GM19193 (cell line): ENCODE data around the gene ZMAT3.

Experiments used
- POLR2A ChIP-seq: IDR thresholded peaks from 4 replicates; pipeline ENCODE4 v1.6.1; 2011; ENCODE audit not compliant: insufficient read depth, insufficient read length; ENCODE audit errors: extremely low read depth

ZMAT3 gene

DNA sequence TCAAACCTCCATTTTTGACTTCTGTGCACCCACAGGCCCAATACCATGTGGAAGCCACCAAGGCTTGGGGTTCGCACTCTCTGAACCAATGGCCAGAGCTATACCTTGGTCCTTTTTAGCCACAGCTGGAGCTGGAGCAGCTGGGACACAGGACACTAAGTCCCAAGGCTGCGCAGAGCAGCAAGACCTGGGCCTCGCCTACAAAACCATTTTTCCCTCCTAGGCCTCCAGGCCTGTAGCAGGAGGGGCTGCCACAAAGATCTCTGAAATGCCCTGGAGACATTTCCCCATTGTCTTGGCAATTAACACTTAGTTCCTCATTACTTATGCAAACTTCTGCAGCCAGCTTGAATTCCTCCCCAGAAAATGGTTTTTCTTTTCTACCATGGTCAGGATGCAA, 81.3 kb downstream of the ZMAT3 start:
- no peak for TF ChIP-seq POLR2A

DNA sequence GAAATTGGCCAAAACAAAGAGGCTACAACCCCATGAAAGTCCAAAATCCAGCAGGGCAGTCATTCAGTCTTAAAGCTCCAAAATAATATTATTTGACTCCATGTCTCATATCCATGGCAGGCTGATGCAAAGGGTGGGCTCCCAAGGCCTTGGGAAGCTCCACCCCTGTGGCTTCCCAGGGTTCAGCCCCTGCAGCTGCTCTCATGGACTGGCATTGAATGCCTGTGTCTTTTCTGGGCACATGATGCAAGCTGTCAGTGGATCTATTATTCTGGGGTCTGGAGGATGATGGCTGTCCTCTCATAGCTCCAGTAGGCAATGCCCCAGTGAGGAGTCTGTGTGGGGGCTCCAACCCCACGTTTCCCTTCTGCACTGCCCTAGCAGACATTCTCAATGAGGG, 81.8 kb downstream of the ZMAT3 start:
- TF ChIP-seq POLR2A, result no peak

DNA sequence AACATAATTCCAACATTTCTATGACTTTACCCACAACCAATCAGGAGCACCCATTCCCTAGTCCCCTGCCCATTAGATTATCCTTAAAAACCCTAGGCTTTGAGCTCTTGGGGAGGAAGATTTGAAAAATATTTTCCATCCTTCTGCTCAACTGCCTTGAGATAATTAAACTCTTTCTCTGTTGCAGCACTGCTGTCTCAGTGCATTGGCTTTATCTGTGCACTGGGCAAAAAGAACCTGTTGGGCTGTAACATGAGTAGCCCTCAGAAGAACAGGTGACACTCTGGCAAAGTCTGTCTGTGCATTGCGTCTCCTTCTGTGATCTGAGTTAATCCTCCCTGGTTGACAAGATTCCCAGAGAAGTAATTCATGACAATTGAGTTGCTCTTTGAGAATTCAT, 83.9 kb downstream of the ZMAT3 start:
- TF ChIP-seq POLR2A, result no peak

DNA sequence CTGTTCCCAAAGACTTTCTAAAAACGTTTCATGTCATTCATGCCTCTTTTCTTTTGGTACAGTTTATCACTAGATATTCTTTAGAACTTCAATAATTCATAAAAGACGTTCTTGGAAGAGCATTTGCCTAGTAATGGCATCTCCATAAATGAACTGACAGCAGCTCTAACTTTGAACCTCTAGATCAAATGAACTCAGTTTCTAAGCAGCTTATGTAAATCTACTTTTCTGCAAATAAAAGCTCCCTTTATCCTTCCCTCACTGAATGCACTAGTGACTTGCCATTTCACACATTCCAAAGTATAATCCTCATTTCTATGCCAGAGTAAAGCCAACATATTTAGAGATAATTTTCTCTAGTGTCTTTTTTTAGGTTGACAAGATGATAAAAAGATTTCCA, 85.2 kb downstream of the ZMAT3 start:
- no peak for TF ChIP-seq POLR2A

DNA sequence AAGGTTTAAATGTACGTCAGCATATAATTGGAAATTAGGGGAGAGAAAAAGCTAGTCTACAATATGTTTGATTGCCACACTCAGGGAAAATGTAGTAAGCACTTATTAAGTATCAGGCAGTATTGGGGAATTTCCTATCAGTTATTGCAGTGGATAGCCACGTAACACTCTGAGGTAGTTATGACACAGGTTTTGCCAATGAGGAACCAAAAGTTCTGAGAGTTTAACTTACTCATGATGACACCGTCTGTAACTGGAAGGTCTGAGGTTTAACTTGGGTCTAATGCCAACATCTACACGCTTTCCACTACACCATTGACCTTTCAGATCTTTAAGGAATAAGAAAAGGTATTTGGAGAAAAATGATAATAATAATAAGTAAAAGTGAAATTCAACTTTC, 89.5 kb downstream of the ZMAT3 start:
- no peak for TF ChIP-seq POLR2A

DNA sequence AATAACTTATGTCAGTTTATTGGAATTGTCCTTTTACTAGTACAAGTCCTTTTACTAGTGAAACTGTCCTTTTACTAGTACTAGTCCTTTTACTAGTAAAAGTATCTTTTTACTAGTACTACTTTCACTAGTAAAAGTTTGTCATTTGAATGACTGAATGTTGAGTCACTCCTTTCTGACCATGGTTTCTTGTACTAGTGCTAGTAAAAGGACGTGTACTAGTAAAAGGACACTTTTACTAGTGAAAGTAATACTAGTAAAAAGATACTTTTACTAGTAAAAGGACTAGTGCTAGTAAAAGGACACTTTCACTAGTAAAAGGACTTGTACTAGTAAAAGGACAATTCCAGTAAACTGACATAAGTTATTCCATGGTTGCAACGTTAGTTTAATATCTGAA, 96.3 kb downstream of the ZMAT3 start:
- no peak for TF ChIP-seq POLR2A

DNA sequence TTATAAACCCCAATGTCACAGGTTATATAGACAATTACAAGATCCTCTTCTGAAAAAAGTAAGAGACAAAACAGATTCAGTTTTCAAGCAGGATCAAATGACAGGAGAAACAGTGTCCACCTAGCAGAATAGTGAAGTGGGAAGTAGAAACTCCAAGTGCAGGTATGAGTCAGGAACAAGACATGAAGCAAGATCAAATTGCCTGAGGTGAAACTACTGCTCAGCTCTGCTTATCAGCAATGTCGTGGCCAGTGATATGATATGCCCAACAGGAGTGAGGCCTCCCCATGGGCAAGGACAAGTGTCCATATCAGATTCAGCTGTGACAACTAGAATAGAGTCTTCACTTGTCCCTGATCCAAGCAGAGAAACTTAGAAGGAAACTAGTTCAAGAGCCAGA, 100.0 kb downstream of the ZMAT3 start:
- TF ChIP-seq POLR2A, result no peak

DNA sequence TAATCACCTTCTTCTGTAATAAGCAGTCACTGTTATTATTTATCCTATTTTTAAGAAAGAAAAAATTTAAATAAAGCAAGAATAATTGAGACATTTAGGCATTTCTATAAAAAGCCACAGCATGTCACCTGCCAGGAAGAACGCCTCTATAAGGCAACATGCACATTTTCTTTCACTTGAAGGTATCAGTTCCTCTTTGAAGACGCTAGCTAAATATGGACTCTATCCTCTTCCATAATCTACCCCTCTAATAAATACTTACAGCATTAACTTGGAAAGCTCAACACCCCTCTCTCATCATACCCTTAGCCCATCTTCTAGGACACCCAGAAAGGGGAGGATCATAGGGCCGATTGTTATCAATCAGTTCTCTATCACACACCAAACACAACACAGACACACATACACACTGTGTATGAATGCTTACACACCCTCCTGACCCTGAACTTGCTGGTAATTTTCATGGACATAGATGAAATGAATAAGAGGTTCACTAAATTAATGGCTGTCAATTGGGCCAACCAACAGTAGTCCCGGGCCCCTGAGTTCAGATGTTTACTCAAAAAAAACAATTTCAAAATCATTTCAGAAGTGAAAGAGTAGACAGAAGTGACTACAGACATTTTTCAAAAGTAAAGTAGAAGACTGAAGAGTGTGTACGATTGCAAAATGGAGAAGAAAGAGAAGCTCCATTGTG, 102.5 kb downstream of the ZMAT3 start:
- no peak for TF ChIP-seq POLR2A
